Stimulated activated CD4-positive, alpha-beta T cell treated with anti-CD3 and anti-CD28 coated beads, Interleukin-4, amount 100 ng/mL, for 48 hours (primary cell): ENCODE data around the gene EEFSEC.

ENCODE experiments used
- DNase-seq, 2 donors: peaks; one replicate each; pipeline ENCODE4 v3.0.0-alpha.2; 2020; ENCODE audit warnings: low read depth in 2 of 2

EEFSEC gene

GRCh38 chr3:128351546-128351945 is 198.3 kb downstream of the EEFSEC start:
- no peak for DNase-seq

DNA sequence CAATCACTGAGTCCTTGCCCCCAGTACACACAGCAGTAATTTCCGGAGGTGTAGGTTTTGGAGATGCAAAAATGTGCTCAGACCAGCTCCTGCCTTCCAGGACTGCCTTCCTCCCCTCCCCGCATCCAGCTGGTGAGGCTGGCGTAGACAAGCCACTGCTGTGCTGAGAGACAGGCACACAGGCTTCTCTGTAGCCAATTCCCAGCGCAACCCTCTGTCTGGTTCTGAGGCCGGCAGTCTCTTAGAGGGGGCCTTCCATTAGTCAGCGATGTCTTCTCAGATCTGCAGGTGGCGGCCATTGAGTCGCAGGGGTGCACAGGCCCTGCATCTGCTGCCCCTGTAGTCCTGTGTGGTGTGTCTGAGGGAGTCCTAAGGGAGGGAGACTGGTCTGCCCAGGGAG is 199.0 kb downstream of the EEFSEC start:
- no peak for DNase-seq

DNA sequence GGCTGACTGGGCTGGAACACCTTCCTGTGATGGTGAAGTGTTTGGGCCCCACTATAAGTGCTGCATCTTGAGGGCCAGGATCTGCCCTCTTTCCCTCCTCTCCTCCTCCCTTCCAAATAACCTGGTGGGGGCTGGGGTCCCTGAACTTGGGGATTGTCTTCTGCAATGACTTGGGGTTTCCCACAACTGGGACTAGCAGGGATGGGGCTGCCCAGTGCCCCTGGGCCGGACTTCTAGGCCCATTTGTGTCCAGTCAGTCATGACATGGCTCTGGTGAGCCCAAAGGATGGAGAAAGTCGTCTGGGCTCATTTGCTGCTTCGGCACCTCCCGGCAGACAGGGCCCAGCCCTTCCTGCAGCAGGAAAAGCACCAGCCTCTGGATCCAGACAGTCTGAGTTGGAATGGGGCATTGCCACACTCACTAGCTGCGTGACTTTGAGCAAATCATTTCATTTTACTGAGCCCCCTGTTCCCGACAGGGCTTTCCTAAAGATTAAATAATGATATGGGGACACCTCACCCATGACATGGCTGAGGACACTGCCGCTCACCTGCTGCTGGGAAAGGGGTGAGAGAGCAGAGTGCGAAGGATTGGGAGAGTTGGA is 200.2 kb downstream of the EEFSEC start:
- DNase-seq: no peak

- no peak for DNase-seq
Measured at GRCh38 chr3:128353991-128354687, 200.9 kb downstream of the EEFSEC start.

GRCh38 chr3:128354788-128355542 is 201.7 kb downstream of the EEFSEC start:
- DNase-seq: no peak

- DNase-seq: no peak
Measured at GRCh38 chr3:128355543-128355919, 202.2 kb downstream of the EEFSEC start.

DNA sequence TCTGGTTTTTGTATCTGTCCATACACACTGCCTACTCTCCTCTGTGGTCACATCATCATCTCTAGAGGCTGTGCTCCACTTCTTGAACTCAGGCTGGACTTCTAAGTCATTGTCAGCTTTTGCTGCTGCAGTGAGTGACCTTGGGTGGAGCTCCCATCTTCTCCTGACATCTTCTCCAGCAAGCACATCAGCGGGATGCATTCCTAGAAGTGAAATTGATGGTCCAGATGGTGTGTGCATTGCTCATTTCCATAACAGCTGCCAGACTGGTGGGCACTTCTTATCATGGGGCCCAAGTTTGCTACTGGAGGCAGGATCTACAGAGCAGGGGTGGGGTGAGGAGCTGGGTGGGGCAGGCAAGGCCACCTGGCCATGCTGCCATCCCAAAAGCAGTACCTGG is 203.5 kb downstream of the EEFSEC start:
- no peak for DNase-seq

- DNase-seq: no peak
Measured at GRCh38 chr3:128357538-128357937, 204.3 kb downstream of the EEFSEC start.

DNA sequence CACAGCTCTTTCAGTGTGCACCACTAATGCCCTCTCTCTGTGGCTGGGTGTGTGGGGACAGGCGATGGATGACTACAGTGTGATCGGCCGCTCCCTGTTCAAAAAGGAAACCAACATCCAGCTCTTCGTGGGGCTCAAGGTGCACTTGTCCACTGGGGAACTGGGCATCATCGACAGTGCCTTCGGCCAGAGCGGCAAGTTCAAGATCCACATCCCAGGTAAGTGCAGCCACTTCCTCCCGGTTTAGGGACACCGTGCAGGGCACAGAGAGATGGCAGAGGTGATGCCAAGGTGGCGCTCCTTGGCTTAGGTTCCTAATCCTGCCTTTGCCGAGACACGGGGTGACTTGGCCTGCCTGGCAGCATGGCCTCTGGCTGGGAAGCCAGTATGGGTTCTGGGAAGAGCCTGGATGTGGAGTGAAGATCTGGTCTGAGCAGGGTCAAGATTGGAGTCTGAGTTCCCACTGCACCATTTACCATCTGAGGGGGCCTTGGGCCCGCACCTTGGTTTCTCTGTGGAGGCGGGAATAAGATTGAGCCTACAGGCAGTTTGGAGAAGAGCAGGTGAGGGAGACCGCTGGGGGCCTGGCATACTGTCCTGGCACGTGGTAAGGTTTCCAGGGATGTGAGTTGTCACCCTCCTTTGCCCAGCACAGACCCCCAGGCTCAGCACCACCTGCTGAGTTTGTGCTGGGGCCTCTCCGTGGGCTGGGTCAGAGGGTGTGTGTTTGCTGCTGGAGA is 205.0 kb downstream of the EEFSEC start:
- DNase-seq: no peak

DNA sequence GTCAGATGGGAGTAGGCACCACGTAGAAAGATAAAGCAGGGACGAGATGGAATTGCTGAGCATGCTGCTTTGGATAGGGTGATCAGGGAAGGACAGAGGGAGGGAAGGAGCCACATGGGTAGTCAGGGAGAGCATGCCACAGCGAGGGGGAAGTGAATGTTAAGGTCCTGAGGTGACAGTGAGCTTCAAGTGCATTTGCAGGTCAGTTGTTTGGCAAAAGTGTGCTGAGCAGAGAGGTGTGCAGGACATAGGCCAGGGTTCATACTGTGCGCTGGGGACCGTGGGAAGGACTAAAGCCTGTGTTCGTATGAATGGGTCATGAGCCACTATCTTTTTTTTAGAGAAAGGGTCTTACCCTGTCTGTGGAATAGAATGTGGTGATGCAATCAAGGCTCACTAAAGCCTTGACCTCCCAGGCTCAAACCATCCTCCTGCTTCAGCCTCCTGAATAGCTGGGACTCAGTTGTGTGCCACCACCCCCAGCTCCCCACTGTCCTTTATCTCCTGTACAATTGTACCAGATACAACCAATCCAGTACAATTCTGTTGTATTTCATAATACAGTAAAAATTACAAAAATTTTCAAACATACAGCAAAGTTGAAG is 205.9 kb downstream of the EEFSEC start:
- no peak for DNase-seq

DNA sequence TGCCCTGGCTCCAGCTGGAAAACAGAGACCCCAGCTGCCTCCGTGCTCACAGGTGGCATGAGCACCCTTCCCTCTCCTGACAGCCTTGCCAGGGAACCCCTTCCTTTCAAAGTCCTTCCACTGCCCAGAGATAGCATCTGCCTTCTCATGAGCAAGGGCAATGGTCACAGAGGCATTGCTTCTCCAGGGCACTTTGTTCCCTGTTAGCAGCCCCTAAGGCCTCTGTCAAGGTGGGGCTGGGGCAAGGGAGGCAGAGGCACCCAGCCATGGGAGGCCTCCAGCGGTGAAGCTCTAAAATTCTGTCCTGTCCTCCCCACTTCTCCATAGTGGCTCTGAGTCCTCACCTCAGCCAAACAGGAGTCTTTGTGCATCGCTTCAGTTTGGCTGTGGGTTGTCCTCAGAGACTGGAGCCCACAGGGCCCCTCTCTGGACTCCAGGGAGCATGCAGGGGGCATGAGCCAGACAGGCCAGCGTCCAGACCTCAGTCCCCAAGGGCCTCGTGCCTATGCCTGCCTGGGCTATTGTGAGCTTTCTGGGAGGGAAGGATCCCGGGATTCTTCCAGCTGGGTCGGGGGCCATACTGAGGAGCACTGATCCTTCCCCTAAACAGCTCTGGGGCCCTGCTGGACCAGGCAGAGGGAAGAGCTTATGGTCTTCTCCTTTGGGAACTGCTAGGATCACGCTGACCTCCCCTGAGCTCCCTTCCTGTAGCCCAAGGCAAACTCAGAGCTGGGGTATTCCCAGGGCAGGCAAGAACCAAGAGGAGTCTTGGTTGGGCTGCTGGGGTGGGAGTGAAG is 206.8 kb downstream of the EEFSEC start:
- no peak for DNase-seq

DNA sequence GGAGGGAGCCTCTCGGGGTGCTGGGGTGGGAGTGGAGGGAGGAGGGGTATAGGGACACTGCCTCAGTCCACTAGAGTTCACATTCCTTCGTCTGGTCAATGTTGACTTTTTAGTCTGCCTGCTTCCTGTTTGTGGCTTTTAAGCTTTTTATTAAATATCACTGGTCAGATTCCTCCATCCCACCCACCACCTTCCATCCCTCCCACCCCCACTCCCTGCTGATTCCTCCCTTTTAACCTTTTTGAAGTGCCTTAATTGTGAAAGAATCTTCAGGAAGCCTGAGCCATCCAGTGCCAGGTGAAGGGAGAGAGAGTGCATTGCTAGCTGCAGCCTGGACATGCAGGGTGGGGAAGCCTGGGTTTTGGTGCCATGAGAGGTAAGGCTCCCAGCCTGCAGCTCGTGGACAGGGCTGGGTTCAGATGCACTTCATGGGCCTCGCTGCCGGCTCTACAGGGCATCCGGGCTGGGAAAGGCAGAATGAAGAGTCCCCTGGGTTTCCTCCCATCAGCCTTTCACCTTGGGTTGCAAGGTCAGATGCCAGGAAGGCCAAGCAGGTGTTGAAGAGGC is 207.5 kb downstream of the EEFSEC start:
- DNase-seq: no peak

- DNase-seq: no peak
Measured at GRCh38 chr3:128362026-128362965, 209.0 kb downstream of the EEFSEC start.

- DNase-seq: no peak
Measured at GRCh38 chr3:128364291-128364690, 211.0 kb downstream of the EEFSEC start.

- no peak for DNase-seq
Measured at GRCh38 chr3:128364808-128365360, 211.6 kb downstream of the EEFSEC start.

- no peak for DNase-seq
Measured at GRCh38 chr3:128366136-128366535, 212.9 kb downstream of the EEFSEC start.

GRCh38 chr3:128366652-128367051 is 213.4 kb downstream of the EEFSEC start:
- no peak for DNase-seq

- no peak for DNase-seq
Measured at GRCh38 chr3:128367221-128367620, 213.9 kb downstream of the EEFSEC start.

GRCh38 chr3:128367761-128368160 is 214.5 kb downstream of the EEFSEC start:
- DNase-seq: no peak
